Loucy (cell line): ENCODE measurements around the gene CFAP70.

Experiments
- H2AFZ ChIP-seq: fragments of 200-600 bp; sonication (generic); 2 replicates; pipeline ENCODE4 v1.6.0; 2016; ENCODE audit warnings: antibody characterized with exemption, mild to moderate bottlenecking, low read length, moderate library complexity
- H3F3A ChIP-seq: fragments of 200-600 bp; 2 replicates; pipeline ENCODE4 v1.6.0; 2016; ENCODE audit warnings: antibody characterized with exemption, low read depth, mild to moderate bottlenecking
- H3K27me3 ChIP-seq: fragments of 200-600 bp; sonication (generic); 2 replicates; pipeline ENCODE4 v1.6.1; 2014; ENCODE audit warnings: low read length, mild to moderate bottlenecking; ENCODE audit not compliant: insufficient read depth, poor library complexity, severe bottlenecking
- H3K36me3 ChIP-seq: fragments of 200-600 bp; sonication (generic); 2 replicates; pipeline ENCODE4 v1.6.1; 2016; ENCODE audit warnings: low read length; ENCODE audit not compliant: insufficient read depth
- H3K4me1 ChIP-seq: fragments of 200-600 bp; sonication (generic); 2 replicates; pipeline ENCODE4 v1.5.1; 2014; ENCODE audit warnings: low read length, mild to moderate bottlenecking; ENCODE audit not compliant: insufficient read depth, poor library complexity, severe bottlenecking
- H3K4me2 ChIP-seq: fragments of 200-600 bp; sonication (generic); 2 replicates; pipeline ENCODE4 v1.6.0; 2014; ENCODE audit warnings: antibody characterized with exemption, low read length, low read depth, mild to moderate bottlenecking; ENCODE audit not compliant: poor library complexity, severe bottlenecking
- H3K4me3 ChIP-seq: fragments of 200-600 bp; sonication (generic); 2 replicates; pipeline ENCODE4 v1.5.1; 2014; ENCODE audit warnings: low read length, mild to moderate bottlenecking, mixed read lengths; ENCODE audit not compliant: poor library complexity, severe bottlenecking
- H3K79me2 ChIP-seq: fragments of 200-600 bp; sonication (generic); 2 replicates; pipeline ENCODE4 v1.6.1; 2014; ENCODE audit warnings: low read length; ENCODE audit not compliant: insufficient read depth
- H3K9ac ChIP-seq: fragments of 200-600 bp; sonication (generic); 2 replicates; pipeline ENCODE4 v1.6.0; 2014; ENCODE audit warnings: mild to moderate bottlenecking, low read depth, low read length, moderate library complexity; ENCODE audit not compliant: poor library complexity, severe bottlenecking
- H3K9me2 ChIP-seq: fragments of 200-600 bp; sonication (generic); replicated peaks from 2 replicates; pipeline ENCODE4 v1.6.1; 2016; ENCODE audit warnings: low read depth, low read length, mixed read lengths
- H3K9me3 ChIP-seq: fragments of 200-600 bp; sonication (generic); 2 replicates; pipeline ENCODE4 v1.6.1; 2014; ENCODE audit warnings: mild to moderate bottlenecking, antibody characterized with exemption, low read length, low read depth; ENCODE audit not compliant: insufficient read depth
- H4K20me1 ChIP-seq: fragments of 200-600 bp; sonication (generic); 2 replicates; pipeline ENCODE4 v1.6.0; 2014; ENCODE audit warnings: antibody characterized with exemption, low read length, mild to moderate bottlenecking; ENCODE audit not compliant: insufficient read depth, poor library complexity, severe bottlenecking
- CTCF ChIP-seq: fragments of 200-600 bp; sonication (generic); conservative IDR thresholded peaks from 2 replicates; pipeline ENCODE4 v1.5.1; 2014; ENCODE audit warnings: mild to moderate bottlenecking, antibody characterized with exemption, low read length
- EZH2phosphoT487 ChIP-seq: fragments of 200-600 bp; IDR thresholded peaks from 2 replicates; pipeline ENCODE4 v1.6.1; 2018; ENCODE audit warnings: antibody characterized with exemption, mild to moderate bottlenecking, moderate library complexity, borderline replicate concordance

The CFAP70 gene

GRCh38 chr10:73376679-73377078 lies 18.0 kb upstream of the CFAP70 start:
- Histone ChIP-seq H3K9me2 (no peaks in the 10 kb centered on the region), H3K27me3 (no peaks in the 10 kb centered on the region), H3K4me2 (no peak overlapping the region), H3K4me1 (peaks cover 11% of the 10 kb centered on the region), H3K9me3 (no peaks in the 10 kb centered on the region), H3K4me3 (no peak overlapping the region), H4K20me1 (no peaks in the 10 kb centered on the region), H3K36me3 (peaks cover 67% of the 10 kb centered on the region), H3K9ac (no peak overlapping the region), H3F3A (no peaks in the 10 kb centered on the region; the same call in 1 of the 2 replicates), H2AFZ (no peak overlapping the region), H3K79me2 (no peaks in the 10 kb centered on the region)
- TF ChIP-seq CTCF, result no peak
- TF ChIP-seq EZH2phosphoT487, result no peak

- no peaks in the 10 kb centered on the region for H3F3A ChIP-seq
- TF ChIP-seq EZH2phosphoT487 (no peak), CTCF (no peak)
- no peaks in the 10 kb centered on the region for H3K9me2 ChIP-seq
- H3K4me1 ChIP-seq, result no peaks in the 10 kb centered on the region
- H3K79me2 ChIP-seq, result no peaks in the 10 kb centered on the region
- H2AFZ ChIP-seq, result no peak overlapping the region
- no peaks in the 10 kb centered on the region for H3K27me3 ChIP-seq
- H3K4me3 ChIP-seq, result no peak overlapping the region
- no peaks in the 10 kb centered on the region for H4K20me1 ChIP-seq
- no peak overlapping the region for H3K9ac ChIP-seq
- no peak overlapping the region for H3K4me2 ChIP-seq
- H3K9me3 ChIP-seq, result no peaks in the 10 kb centered on the region
- no peaks in the 10 kb centered on the region for H3K36me3 ChIP-seq
Measured at GRCh38 chr10:73368238-73368637, 9.6 kb upstream of the CFAP70 start.

- no peaks in the 10 kb centered on the region for H3K9me2 ChIP-seq
- H3K27me3 ChIP-seq, result no peaks in the 10 kb centered on the region
- no peak for TF ChIP-seq EZH2phosphoT487
- TF ChIP-seq CTCF, result no peak
- H3K4me3 ChIP-seq, result no peak overlapping the region
- H2AFZ ChIP-seq, result no peak overlapping the region
- H3F3A ChIP-seq, result no peaks in the 10 kb centered on the region
- H3K9me3 ChIP-seq, result no peaks in the 10 kb centered on the region
- no peaks in the 10 kb centered on the region for H3K4me1 ChIP-seq
- no peaks in the 10 kb centered on the region for H3K36me3 ChIP-seq
- no peak overlapping the region for H3K4me2 ChIP-seq
- H3K9ac ChIP-seq, result no peak overlapping the region
- no peaks in the 10 kb centered on the region for H3K79me2 ChIP-seq
- H4K20me1 ChIP-seq, result no peaks in the 10 kb centered on the region
Measured at GRCh38 chr10:73366381-73367298, 8.0 kb upstream of the CFAP70 start.
